Measurements from ENCODE around the gene PITX3. TPM values are rescaled to one million over a fixed set of nuclear protein-coding genes. Genes with fewer than 3 reads are reported as not detected.

The PITX3 gene
- polyA plus RNA-seq, 1 experiment = not detected

DNA sequence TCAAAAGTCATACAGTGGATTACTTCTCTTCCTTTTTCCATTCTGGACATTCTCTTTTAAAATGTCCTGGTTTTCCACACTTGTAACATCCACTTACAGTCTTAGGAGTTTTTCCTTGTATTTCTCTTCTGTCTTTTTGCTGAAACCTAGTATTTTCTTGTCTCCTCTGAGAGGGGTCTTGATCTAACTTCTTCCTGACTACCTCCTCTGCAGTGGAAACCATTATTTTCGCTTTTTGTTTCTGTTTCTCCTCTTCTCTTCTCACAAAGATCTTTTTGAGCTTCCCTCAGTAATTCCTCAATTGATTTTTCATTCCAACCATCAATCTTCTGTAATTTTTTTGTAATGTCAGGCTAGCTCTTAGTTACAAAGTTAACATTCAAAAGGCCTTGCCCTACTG lies 38.9 kb downstream of the PITX3 start:
- DNase-seq (ENCODE audit: low read depth) = no peak
- Histone ChIP-seq H3K4me3 (ENCODE audit: low read depth, low read length) (no peak overlapping the region), H3K36me3 (ENCODE audit: control insufficient read depth, insufficient read depth, low read length) (no peaks in the 10 kb centered on the region), H3K27me3 (ENCODE audit: control insufficient read depth, insufficient read depth, low read length) (peaks cover 1% of the 10 kb centered on the region)
- TF ChIP-seq, protein P1, sequence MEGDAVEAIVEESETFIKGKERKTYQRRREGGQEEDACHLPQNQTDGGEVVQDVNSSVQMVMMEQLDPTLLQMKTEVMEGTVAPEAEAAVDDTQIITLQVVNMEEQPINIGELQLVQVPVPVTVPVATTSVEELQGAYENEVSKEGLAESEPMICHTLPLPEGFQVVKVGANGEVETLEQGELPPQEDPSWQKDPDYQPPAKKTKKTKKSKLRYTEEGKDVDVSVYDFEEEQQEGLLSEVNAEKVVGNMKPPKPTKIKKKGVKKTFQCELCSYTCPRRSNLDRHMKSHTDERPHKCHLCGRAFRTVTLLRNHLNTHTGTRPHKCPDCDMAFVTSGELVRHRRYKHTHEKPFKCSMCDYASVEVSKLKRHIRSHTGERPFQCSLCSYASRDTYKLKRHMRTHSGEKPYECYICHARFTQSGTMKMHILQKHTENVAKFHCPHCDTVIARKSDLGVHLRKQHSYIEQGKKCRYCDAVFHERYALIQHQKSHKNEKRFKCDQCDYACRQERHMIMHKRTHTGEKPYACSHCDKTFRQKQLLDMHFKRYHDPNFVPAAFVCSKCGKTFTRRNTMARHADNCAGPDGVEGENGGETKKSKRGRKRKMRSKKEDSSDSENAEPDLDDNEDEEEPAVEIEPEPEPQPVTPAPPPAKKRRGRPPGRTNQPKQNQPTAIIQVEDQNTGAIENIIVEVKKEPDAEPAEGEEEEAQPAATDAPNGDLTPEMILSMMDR (IDR thresholded peaks at IDR 0.05; ENCODE audit: insufficient read depth, low read depth, low read length) = no peak
- POLR2A ChIA-PET = interaction anchor here (0.6 kb wide), 1 partner anchor 16 kb away, joined by 3 read pairs; no protein-coding TSS in a partner anchor
- CTCF ChIA-PET = interaction anchor here (0.6 to 1.4 kb wide), 2 partner anchors 26 to 27 kb away, joined by 3 to 5 read pairs; no protein-coding TSS in a partner anchor

DNA sequence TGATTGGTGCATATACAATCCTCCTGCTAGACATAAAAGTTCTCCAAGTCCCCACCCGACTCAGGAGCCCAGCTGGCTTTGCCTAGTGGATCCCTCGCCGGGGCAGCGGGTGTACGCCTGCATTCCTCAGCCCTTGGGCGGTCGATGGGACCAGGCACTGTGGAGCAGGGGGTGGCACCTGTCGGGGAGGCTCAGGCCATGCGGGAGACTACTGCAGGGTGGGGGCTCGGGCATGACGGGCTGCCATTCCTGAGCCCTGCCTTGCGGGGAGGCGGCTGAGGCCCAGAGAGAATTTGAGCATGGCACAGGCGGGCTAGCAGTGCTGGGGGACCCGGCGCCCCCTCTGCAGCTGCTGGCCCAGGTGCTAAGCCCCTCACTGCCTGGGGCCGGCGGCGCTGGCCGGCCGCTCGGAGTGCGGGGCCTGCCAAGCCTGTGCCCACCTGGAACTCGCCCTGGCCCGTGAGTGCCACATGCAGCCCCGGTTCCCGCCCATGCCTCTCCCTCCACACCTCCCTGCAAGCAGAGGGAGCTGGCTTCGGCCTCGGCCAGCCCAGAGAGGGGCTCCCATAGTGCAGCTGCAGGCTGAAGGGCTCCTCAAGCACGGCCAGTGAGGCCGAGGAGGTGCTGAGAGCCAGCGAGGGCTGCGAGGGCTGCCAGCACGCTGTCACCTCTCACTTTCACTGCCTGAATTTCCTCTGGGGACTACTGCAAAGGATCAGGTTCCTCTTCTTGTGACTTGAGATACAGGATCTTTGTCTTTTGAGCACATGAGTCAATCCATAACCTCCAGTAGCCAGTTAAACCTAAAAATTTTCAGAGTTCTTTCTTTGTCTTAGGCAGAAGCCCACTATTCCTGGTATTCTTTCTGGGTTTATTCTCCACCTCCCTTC lies 40.3 kb downstream of the PITX3 start:
- Histone ChIP-seq H3K36me3 (ENCODE audit: control insufficient read depth, insufficient read depth, low read length) (no peaks in the 10 kb centered on the region), H3K4me3 (ENCODE audit: low read depth, low read length) (no peak overlapping the region), H3K27me3 (ENCODE audit: control insufficient read depth, insufficient read depth, low read length) (peaks cover 1% of the 10 kb centered on the region)
- no peak for DNase-seq (ENCODE audit: low read depth)
- TF ChIP-seq, protein P1 (IDR thresholded peaks at IDR 0.05; ENCODE audit: insufficient read depth, low read depth, low read length) = no peak
- CTCF ChIA-PET = interaction anchor here (0.9 kb wide), 1 partner anchor 28 kb away, joined by 3 read pairs; no protein-coding TSS in a partner anchor
- POLR2A ChIA-PET = no interaction called here

DNA sequence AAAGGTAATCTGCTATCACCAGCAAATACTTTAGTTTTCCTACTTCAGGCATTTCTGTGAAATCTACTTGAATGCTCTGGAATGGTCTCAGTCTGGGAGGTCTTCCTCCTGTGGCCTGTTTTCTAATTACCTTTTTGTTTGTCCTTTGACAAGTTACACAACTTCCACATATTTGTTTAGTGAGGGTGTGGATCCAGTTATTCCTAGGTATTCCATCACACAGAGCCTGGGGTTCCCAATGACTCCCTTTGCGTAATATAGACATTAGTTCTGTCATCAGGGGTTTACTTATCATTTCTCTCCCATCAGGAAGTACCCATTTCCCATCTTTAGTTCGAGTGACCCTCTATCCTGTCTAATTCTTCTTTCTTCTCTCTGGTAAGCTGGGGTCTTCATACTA lies 43.3 kb downstream of the PITX3 start:
- DNase-seq (ENCODE audit: low read depth) = no peak
- H3K4me3 ChIP-seq (ENCODE audit: low read depth, low read length) = no peak overlapping the region
- H3K27me3 ChIP-seq (ENCODE audit: control insufficient read depth, insufficient read depth, low read length) = peaks cover 3% of the 10 kb centered on the region
- TF ChIP-seq, protein P1 (IDR thresholded peaks at IDR 0.05; ENCODE audit: insufficient read depth, low read depth, low read length) = no peak
- no peaks in the 10 kb centered on the region for H3K36me3 ChIP-seq (ENCODE audit: control insufficient read depth, insufficient read depth, low read length)
- ChIA-PET POLR2A (no interaction called here), CTCF (no interaction called here)

DNA sequence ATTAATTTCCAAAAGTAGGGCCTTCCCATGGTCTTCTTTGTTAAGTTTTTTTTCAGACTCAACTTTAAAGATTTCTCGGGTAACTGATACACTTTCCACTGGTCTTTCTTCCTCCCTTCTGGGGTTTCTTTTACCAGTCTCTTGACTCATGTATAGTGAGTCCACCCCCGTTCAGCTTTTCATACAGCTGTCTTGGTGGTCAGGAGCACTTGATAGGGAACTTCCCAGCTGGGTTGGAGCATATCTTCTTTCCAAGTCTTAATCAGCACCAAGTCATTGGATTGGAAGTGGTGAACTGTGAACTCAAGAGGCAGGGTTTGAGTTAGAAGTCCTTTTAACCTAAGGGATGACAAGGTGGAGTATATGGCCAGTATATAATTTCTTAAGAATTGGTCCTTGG lies 44.4 kb downstream of the PITX3 start:
- POLR2A ChIA-PET = no interaction called here
- no peak overlapping the region for H3K4me3 ChIP-seq (ENCODE audit: low read depth, low read length)
- TF ChIP-seq, protein P1 (IDR thresholded peaks at IDR 0.05; ENCODE audit: insufficient read depth, low read depth, low read length) = no peak
- no peaks in the 10 kb centered on the region for H3K36me3 ChIP-seq (ENCODE audit: control insufficient read depth, insufficient read depth, low read length)
- CTCF ChIA-PET = no interaction called here
- no peak for DNase-seq (ENCODE audit: low read depth)
- H3K27me3 ChIP-seq (ENCODE audit: control insufficient read depth, insufficient read depth, low read length) = peaks cover 4% of the 10 kb centered on the region

DNA sequence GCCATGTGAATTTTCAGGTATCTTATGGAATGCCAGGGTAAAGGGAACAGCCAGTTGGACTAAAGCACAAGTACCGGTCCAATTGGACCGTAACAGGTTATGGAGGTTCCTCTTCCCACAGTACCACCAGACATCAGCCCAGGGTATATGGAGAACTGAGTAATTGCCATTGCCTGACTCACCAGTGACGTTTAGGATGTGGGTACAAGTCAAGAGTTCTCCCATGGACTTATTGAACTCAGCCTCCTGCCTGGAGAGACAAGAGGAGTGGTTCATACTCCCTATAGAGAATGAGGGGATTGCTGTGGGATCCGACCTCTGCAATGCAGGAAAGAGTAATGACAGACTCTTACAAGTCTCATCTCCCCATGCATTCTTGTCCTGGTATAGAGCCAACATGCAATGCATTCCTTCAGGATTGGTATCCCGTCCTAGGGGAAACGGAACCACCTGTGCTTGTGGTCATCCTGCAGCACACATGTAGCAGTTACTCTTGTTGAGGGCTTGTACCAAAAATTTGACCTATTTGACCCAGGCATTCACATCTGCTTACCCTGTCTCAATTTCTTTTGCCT lies 45.9 kb downstream of the PITX3 start:
- TF ChIP-seq, protein P1 (IDR thresholded peaks at IDR 0.05; ENCODE audit: insufficient read depth, low read depth, low read length) = no peak
- H3K27me3 ChIP-seq (ENCODE audit: control insufficient read depth, insufficient read depth, low read length) = peaks cover 4% of the 10 kb centered on the region
- no peaks in the 10 kb centered on the region for H3K36me3 ChIP-seq (ENCODE audit: control insufficient read depth, insufficient read depth, low read length)
- no peak overlapping the region for H3K4me3 ChIP-seq (ENCODE audit: low read depth, low read length)
- CTCF ChIA-PET = interaction anchor here (1.1 kb wide), 1 partner anchor 26 kb away, joined by 3 read pairs; no protein-coding TSS in a partner anchor
- POLR2A ChIA-PET = no interaction called here
- DNase-seq (ENCODE audit: low read depth) = no peak

Data from BJ (cell line).